ENCODE measurements around the gene TRIM50.
"Not testable (repeated sequence)": the region's sequence is repeated elsewhere in the genome, so short reads cannot be mapped to it uniquely, and the experiment has no call there.

TRIM50 gene

GRCh38 chr7:73304612-73305387 is 23.1 kb downstream of the TRIM50 start:
- H3K4me1 ChIP-seq (ENCODE audit: control insufficient read depth, insufficient read depth, low read length, poor library complexity, severe bottlenecking); H3K27me3 ChIP-seq (replicated peaks; ENCODE audit: control insufficient read depth, insufficient read depth, low read length, poor library complexity, severe bottlenecking); H3K9me3 ChIP-seq (ENCODE audit: control insufficient read depth, low read length); DNase-seq; H3K4me3 ChIP-seq (ENCODE audit: insufficient read depth, low read depth, low read length, poor library complexity, severe bottlenecking); H3K27ac ChIP-seq (ENCODE audit: insufficient read depth, low read length, poor library complexity, severe bottlenecking): not testable (repeated sequence)
- peaks cover 37% of the 10 kb centered on the region for H3K36me3 ChIP-seq (ENCODE audit: control insufficient read depth, insufficient read depth, low read length)

- no peak overlapping the region for H3K4me3 ChIP-seq (ENCODE audit: insufficient read depth, low read depth, low read length, poor library complexity, severe bottlenecking)
- peaks cover 6% of the 10 kb centered on the region for H3K4me1 ChIP-seq (ENCODE audit: control insufficient read depth, insufficient read depth, low read length, poor library complexity, severe bottlenecking)
- H3K36me3 ChIP-seq (ENCODE audit: control insufficient read depth, insufficient read depth, low read length) = peaks cover 37% of the 10 kb centered on the region
- no peak for DNase-seq
- no peak overlapping the region for H3K27ac ChIP-seq (ENCODE audit: insufficient read depth, low read length, poor library complexity, severe bottlenecking)
- no peaks in the 10 kb centered on the region for H3K9me3 ChIP-seq (ENCODE audit: control insufficient read depth, low read length)
- H3K27me3 ChIP-seq (replicated peaks; ENCODE audit: control insufficient read depth, insufficient read depth, low read length, poor library complexity, severe bottlenecking) = no peaks in the 10 kb centered on the region
Measured at GRCh38 chr7:73304071-73304470, 23.8 kb downstream of the TRIM50 start.

- Histone ChIP-seq H3K9me3 (ENCODE audit: control insufficient read depth, low read length) (no peaks in the 10 kb centered on the region), H3K4me1 (ENCODE audit: control insufficient read depth, insufficient read depth, low read length, poor library complexity, severe bottlenecking) (peaks cover 6% of the 10 kb centered on the region), H3K4me3 (ENCODE audit: insufficient read depth, low read depth, low read length, poor library complexity, severe bottlenecking) (no peak overlapping the region), H3K36me3 (ENCODE audit: control insufficient read depth, insufficient read depth, low read length) (peaks cover 37% of the 10 kb centered on the region), H3K27ac (ENCODE audit: insufficient read depth, low read length, poor library complexity, severe bottlenecking) (no peak overlapping the region), H3K27me3 (replicated peaks; ENCODE audit: control insufficient read depth, insufficient read depth, low read length, poor library complexity, severe bottlenecking) (no peaks in the 10 kb centered on the region)
- DNase-seq = no peak
Measured at GRCh38 chr7:73303546-73303945, 24.3 kb downstream of the TRIM50 start.

- not testable (repeated sequence) for H3K4me3 ChIP-seq (ENCODE audit: insufficient read depth, low read depth, low read length, poor library complexity, severe bottlenecking); H3K27ac ChIP-seq (ENCODE audit: insufficient read depth, low read length, poor library complexity, severe bottlenecking); DNase-seq; H3K4me1 ChIP-seq (ENCODE audit: control insufficient read depth, insufficient read depth, low read length, poor library complexity, severe bottlenecking); H3K9me3 ChIP-seq (ENCODE audit: control insufficient read depth, low read length); H3K27me3 ChIP-seq (replicated peaks; ENCODE audit: control insufficient read depth, insufficient read depth, low read length, poor library complexity, severe bottlenecking)
- peaks cover 37% of the 10 kb centered on the region for H3K36me3 ChIP-seq (ENCODE audit: control insufficient read depth, insufficient read depth, low read length)
Measured at GRCh38 chr7:73302846-73303245, 25.0 kb downstream of the TRIM50 start.

- H3K9me3 ChIP-seq (ENCODE audit: control insufficient read depth, low read length); H3K27ac ChIP-seq (ENCODE audit: insufficient read depth, low read length, poor library complexity, severe bottlenecking); DNase-seq; H3K4me3 ChIP-seq (ENCODE audit: insufficient read depth, low read depth, low read length, poor library complexity, severe bottlenecking); H3K27me3 ChIP-seq (replicated peaks; ENCODE audit: control insufficient read depth, insufficient read depth, low read length, poor library complexity, severe bottlenecking); H3K4me1 ChIP-seq (ENCODE audit: control insufficient read depth, insufficient read depth, low read length, poor library complexity, severe bottlenecking): not testable (repeated sequence)
- H3K36me3 ChIP-seq (ENCODE audit: control insufficient read depth, insufficient read depth, low read length) = peaks cover 23% of the 10 kb centered on the region
Measured at GRCh38 chr7:73301108-73301507, 26.8 kb downstream of the TRIM50 start.

GRCh38 chr7:73299812-73300211 is 28.1 kb downstream of the TRIM50 start:
- peaks cover 15% of the 10 kb centered on the region for H3K36me3 ChIP-seq (ENCODE audit: control insufficient read depth, insufficient read depth, low read length)
- H3K4me1 ChIP-seq (ENCODE audit: control insufficient read depth, insufficient read depth, low read length, poor library complexity, severe bottlenecking); H3K27ac ChIP-seq (ENCODE audit: insufficient read depth, low read length, poor library complexity, severe bottlenecking); H3K4me3 ChIP-seq (ENCODE audit: insufficient read depth, low read depth, low read length, poor library complexity, severe bottlenecking); H3K9me3 ChIP-seq (ENCODE audit: control insufficient read depth, low read length); DNase-seq; H3K27me3 ChIP-seq (replicated peaks; ENCODE audit: control insufficient read depth, insufficient read depth, low read length, poor library complexity, severe bottlenecking): not testable (repeated sequence)

- DNase-seq; H3K27me3 ChIP-seq (replicated peaks; ENCODE audit: control insufficient read depth, insufficient read depth, low read length, poor library complexity, severe bottlenecking); H3K36me3 ChIP-seq (ENCODE audit: control insufficient read depth, insufficient read depth, low read length); H3K4me1 ChIP-seq (ENCODE audit: control insufficient read depth, insufficient read depth, low read length, poor library complexity, severe bottlenecking); H3K27ac ChIP-seq (ENCODE audit: insufficient read depth, low read length, poor library complexity, severe bottlenecking); H3K9me3 ChIP-seq (ENCODE audit: control insufficient read depth, low read length); H3K4me3 ChIP-seq (ENCODE audit: insufficient read depth, low read depth, low read length, poor library complexity, severe bottlenecking): not testable (repeated sequence)
Measured at GRCh38 chr7:73297706-73298105, 30.2 kb downstream of the TRIM50 start.

- H3K27ac ChIP-seq (ENCODE audit: insufficient read depth, low read length, poor library complexity, severe bottlenecking); H3K4me3 ChIP-seq (ENCODE audit: insufficient read depth, low read depth, low read length, poor library complexity, severe bottlenecking); H3K4me1 ChIP-seq (ENCODE audit: control insufficient read depth, insufficient read depth, low read length, poor library complexity, severe bottlenecking); DNase-seq; H3K9me3 ChIP-seq (ENCODE audit: control insufficient read depth, low read length); H3K27me3 ChIP-seq (replicated peaks; ENCODE audit: control insufficient read depth, insufficient read depth, low read length, poor library complexity, severe bottlenecking); H3K36me3 ChIP-seq (ENCODE audit: control insufficient read depth, insufficient read depth, low read length): not testable (repeated sequence)
Measured at GRCh38 chr7:73297235-73297634, 30.6 kb downstream of the TRIM50 start.

GRCh38 chr7:73277210-73277609 is 50.7 kb downstream of the TRIM50 start:
- not testable (repeated sequence) for H3K9me3 ChIP-seq (ENCODE audit: control insufficient read depth, low read length); H3K4me1 ChIP-seq (ENCODE audit: control insufficient read depth, insufficient read depth, low read length, poor library complexity, severe bottlenecking); H3K36me3 ChIP-seq (ENCODE audit: control insufficient read depth, insufficient read depth, low read length); H3K4me3 ChIP-seq (ENCODE audit: insufficient read depth, low read depth, low read length, poor library complexity, severe bottlenecking); H3K27me3 ChIP-seq (replicated peaks; ENCODE audit: control insufficient read depth, insufficient read depth, low read length, poor library complexity, severe bottlenecking); DNase-seq; H3K27ac ChIP-seq (ENCODE audit: insufficient read depth, low read length, poor library complexity, severe bottlenecking)

- not testable (repeated sequence) for H3K4me1 ChIP-seq (ENCODE audit: control insufficient read depth, insufficient read depth, low read length, poor library complexity, severe bottlenecking); H3K27ac ChIP-seq (ENCODE audit: insufficient read depth, low read length, poor library complexity, severe bottlenecking); DNase-seq; H3K27me3 ChIP-seq (replicated peaks; ENCODE audit: control insufficient read depth, insufficient read depth, low read length, poor library complexity, severe bottlenecking); H3K4me3 ChIP-seq (ENCODE audit: insufficient read depth, low read depth, low read length, poor library complexity, severe bottlenecking); H3K9me3 ChIP-seq (ENCODE audit: control insufficient read depth, low read length); H3K36me3 ChIP-seq (ENCODE audit: control insufficient read depth, insufficient read depth, low read length)
Measured at GRCh38 chr7:73267813-73268212, 60.1 kb downstream of the TRIM50 start.

Data from effector memory CD4-positive, alpha-beta T cell (primary cell).